OCI-LY1 (cell line): ENCODE results near the gene RSRC2.

Source experiments
- H2AFZ ChIP-seq: fragments of 200-600 bp; sonication (generic), shearing (Covaris generic); 2 replicates; pipeline ENCODE4 v1.6.0; 2014; ENCODE audit warnings: antibody characterized with exemption, mild to moderate bottlenecking, low read length
- H3F3A ChIP-seq: fragments of 200-600 bp; sonication (generic), shearing (Covaris generic); 2 replicates; pipeline ENCODE4 v1.6.0; 2014; ENCODE audit warnings: mild to moderate bottlenecking, antibody characterized with exemption, low read length, moderate library complexity; ENCODE audit not compliant: insufficient read depth
- H3K27ac ChIP-seq: fragments of 200-600 bp; sonication (generic); 2 replicates; pipeline ENCODE4 v1.5.1; 2014; ENCODE audit warnings: low read length, mixed run types, mild to moderate bottlenecking, low read depth; ENCODE audit not compliant: poor library complexity, severe bottlenecking
- H3K27me3 ChIP-seq: fragments of 200-600 bp; sonication (generic); 2 replicates; pipeline ENCODE4 v1.6.0; 2014; ENCODE audit warnings: antibody characterized with exemption, mild to moderate bottlenecking, low read length, moderate library complexity; ENCODE audit not compliant: insufficient read depth
- H3K36me3 ChIP-seq: fragments of 200-600 bp; sonication (generic); 2 replicates; pipeline ENCODE4 v1.6.1; 2014; ENCODE audit warnings: mild to moderate bottlenecking, antibody characterized with exemption, low read length, moderate library complexity, mixed read lengths; ENCODE audit not compliant: insufficient read depth
- H3K4me1 ChIP-seq: fragments of 200-600 bp; sonication (generic); 2 replicates; pipeline ENCODE4 v1.5.1; 2014; ENCODE audit warnings: mild to moderate bottlenecking, low read length, moderate library complexity; ENCODE audit not compliant: insufficient read depth, severe bottlenecking
- H3K4me2 ChIP-seq: fragments of 200-600 bp; sonication (generic), shearing (Covaris generic); 2 replicates; pipeline ENCODE4 v1.6.1; 2014; ENCODE audit warnings: low read length
- H3K4me3 ChIP-seq: fragments of 200-600 bp; sonication (generic); 2 replicates; pipeline ENCODE4 v1.5.1; 2014; ENCODE audit warnings: low read length, low read depth, mild to moderate bottlenecking, mixed read lengths; ENCODE audit not compliant: poor library complexity, severe bottlenecking
- H3K79me2 ChIP-seq: fragments of 200-600 bp; shearing (Covaris generic); 2 replicates; pipeline ENCODE4 v1.6.1; 2016; ENCODE audit warnings: mixed run types, low read length, mixed read lengths; ENCODE audit not compliant: insufficient read depth
- H3K9ac ChIP-seq: fragments of 200-600 bp; sonication (generic), shearing (Covaris generic); 2 replicates; pipeline ENCODE4 v1.6.1; 2014; ENCODE audit warnings: mild to moderate bottlenecking, low read length, mixed read lengths
- H3K9me2 ChIP-seq: fragments of 200-600 bp; sonication (generic), shearing (Covaris generic); 2 replicates; pipeline ENCODE4 v1.6.1; 2014; ENCODE audit warnings: low read depth, mild to moderate bottlenecking, low read length, mixed read lengths
- H3K9me3 ChIP-seq: fragments of 200-600 bp; shearing (Covaris generic); 2 replicates; pipeline ENCODE4 v1.6.1; 2014; ENCODE audit warnings: low read length, mixed read lengths
- H4K20me1 ChIP-seq: fragments of 200-600 bp; sonication (generic), shearing (Covaris generic); 2 replicates; pipeline ENCODE4 v1.6.0; 2016; ENCODE audit warnings: mild to moderate bottlenecking, low read length; ENCODE audit not compliant: insufficient read depth
- EZH2 ChIP-seq: fragments of 200-600 bp; sonication (generic), shearing (Covaris generic); IDR thresholded peaks from 2 replicates; pipeline ENCODE4 v1.8.0; 2017; ENCODE audit warnings: borderline replicate concordance, mixed run types, mild to moderate bottlenecking, antibody characterized with exemption, low read length, moderate library complexity, mixed read lengths
- TF ChIP-seq, protein P1 (sequence below): fragments of 200-600 bp; sonication (generic), shearing (Covaris generic); IDR thresholded peaks from 2 replicates; pipeline ENCODE4 v1.5.1; 2017; ENCODE audit warnings: mild to moderate bottlenecking, antibody characterized with exemption, low read length, moderate library complexity, mixed read lengths

Gene RSRC2

DNA sequence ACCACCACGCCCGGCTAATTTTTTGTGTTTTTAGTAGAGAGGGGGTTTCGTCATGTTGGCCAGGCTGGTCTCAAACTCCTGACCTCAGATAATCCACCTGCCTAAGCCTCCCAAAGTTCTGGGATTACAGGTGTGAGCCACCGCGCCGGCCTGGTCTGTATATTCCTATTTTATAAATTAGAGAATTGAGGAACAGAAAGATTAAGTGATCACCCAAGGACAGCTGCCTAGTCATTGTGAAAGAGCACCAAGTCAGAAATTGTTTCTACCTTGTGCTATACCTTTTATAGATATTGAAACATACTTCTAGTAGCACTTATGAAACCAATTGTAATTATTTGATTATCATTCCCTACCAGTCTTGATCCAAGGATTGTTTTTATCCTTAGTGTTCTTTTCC lies 2.3 kb upstream of the RSRC2 start:
- H3K4me2 ChIP-seq = no peak overlapping the region
- peaks cover 58% of the 10 kb centered on the region for H3K79me2 ChIP-seq
- H3K9me2 ChIP-seq = no peaks in the 10 kb centered on the region
- H3K36me3 ChIP-seq = peaks cover 76% of the 10 kb centered on the region
- no peaks in the 10 kb centered on the region for H4K20me1 ChIP-seq
- no peak overlapping the region for H3K9ac ChIP-seq
- no peaks in the 10 kb centered on the region for H3F3A ChIP-seq
- H3K4me3 ChIP-seq = no peak overlapping the region
- no peak overlapping the region for H3K27ac ChIP-seq
- peaks cover 31% of the 10 kb centered on the region for H3K4me1 ChIP-seq
- no peaks in the 10 kb centered on the region for H3K27me3 ChIP-seq
- TF ChIP-seq, protein P1, sequence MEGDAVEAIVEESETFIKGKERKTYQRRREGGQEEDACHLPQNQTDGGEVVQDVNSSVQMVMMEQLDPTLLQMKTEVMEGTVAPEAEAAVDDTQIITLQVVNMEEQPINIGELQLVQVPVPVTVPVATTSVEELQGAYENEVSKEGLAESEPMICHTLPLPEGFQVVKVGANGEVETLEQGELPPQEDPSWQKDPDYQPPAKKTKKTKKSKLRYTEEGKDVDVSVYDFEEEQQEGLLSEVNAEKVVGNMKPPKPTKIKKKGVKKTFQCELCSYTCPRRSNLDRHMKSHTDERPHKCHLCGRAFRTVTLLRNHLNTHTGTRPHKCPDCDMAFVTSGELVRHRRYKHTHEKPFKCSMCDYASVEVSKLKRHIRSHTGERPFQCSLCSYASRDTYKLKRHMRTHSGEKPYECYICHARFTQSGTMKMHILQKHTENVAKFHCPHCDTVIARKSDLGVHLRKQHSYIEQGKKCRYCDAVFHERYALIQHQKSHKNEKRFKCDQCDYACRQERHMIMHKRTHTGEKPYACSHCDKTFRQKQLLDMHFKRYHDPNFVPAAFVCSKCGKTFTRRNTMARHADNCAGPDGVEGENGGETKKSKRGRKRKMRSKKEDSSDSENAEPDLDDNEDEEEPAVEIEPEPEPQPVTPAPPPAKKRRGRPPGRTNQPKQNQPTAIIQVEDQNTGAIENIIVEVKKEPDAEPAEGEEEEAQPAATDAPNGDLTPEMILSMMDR = no peak
- TF ChIP-seq EZH2 = no peak
- no peak overlapping the region for H2AFZ ChIP-seq
- H3K9me3 ChIP-seq = no peaks in the 10 kb centered on the region

DNA sequence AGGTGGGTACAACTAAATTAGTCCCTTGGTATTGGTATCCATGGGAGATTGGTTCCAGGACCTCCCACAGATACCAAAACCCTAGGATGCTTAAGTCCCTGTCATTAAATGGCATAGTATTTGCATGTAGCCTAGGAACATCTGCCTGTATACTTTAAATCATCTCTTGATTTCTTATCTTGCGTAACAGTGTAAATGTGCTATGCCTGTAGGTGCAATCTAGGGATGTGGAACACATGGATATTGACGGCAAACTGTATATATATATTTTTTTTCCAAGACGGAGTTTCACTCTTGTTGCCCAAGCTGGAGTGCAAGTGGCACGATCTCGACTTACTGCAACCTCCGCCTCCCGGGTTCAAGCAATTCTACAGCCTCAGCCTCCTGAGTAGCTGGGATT lies 1.8 kb upstream of the RSRC2 start:
- Histone ChIP-seq H3K36me3 (peaks cover 76% of the 10 kb centered on the region), H3K79me2 (peaks cover 62% of the 10 kb centered on the region), H3K9me3 (no peaks in the 10 kb centered on the region), H2AFZ (no peak overlapping the region), H3K4me1 (peaks cover 35% of the 10 kb centered on the region), H4K20me1 (no peaks in the 10 kb centered on the region), H3K9me2 (no peaks in the 10 kb centered on the region), H3K9ac (peak overlapping the region; percentile 76), H3F3A (no peaks in the 10 kb centered on the region), H3K27ac (peak overlapping the region; percentile 79), H3K27me3 (no peaks in the 10 kb centered on the region), H3K4me2 (peak overlapping the region; percentile 95), H3K4me3 (peak overlapping the region; percentile 97)
- TF ChIP-seq, protein P1 = no peak
- TF ChIP-seq EZH2 = no peak

DNA sequence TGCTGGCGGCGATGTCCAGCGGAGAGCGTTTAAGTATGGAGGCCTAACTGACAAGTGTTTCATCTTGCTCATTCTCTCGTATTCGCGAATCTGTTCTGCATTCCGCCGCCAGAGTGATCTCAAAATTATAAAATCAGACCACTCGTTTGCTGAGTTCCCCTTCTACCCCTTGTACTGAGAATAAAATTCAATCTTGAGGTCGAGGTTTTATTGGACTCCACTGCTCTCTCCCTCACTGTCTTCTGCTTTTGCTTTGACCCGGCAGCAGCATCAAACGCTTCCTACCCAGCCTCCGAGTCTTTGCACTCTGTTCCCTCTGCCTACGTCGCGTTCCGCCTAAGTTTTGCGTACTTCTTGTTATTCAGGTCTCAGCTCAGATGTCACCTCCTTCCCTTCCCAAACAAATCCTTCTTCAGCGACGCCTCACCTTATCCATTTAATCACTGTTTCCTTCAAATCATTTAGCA lies 775 bp upstream of the RSRC2 start:
- Histone ChIP-seq H3F3A (no peaks in the 10 kb centered on the region), H4K20me1 (no peaks in the 10 kb centered on the region), H3K27ac (peak overlapping the region; percentile 79), H3K4me3 (peak overlapping the region; percentile 97), H3K27me3 (no peaks in the 10 kb centered on the region), H3K9me3 (no peaks in the 10 kb centered on the region), H3K4me2 (peak overlapping the region; percentile 95), H2AFZ (no peak overlapping the region), H3K4me1 (peaks cover 43% of the 10 kb centered on the region), H3K79me2 (peaks cover 70% of the 10 kb centered on the region), H3K9ac (peak overlapping the region; percentile 76), H3K9me2 (no peaks in the 10 kb centered on the region), H3K36me3 (peaks cover 74% of the 10 kb centered on the region)
- TF ChIP-seq EZH2 = no peak
- TF ChIP-seq, protein P1 = no peak
